ENCODE measurements around the gene WDFY2.
A peak's percentile ranks its signal among the peaks of the same experiment; 100 is the strongest.

The WDFY2 gene

GRCh38 chr13:51549050-51549449 lies 35.2 kb upstream of the WDFY2 start:
- no CpG with 5 or more reads among the region's 3 CpGs for WGBS, 2 donors (ENCODE audit: extremely low coverage in 2 of 2, insufficient read length in 2 of 2, insufficient replicate concordance in 1 of 2)
- no peak overlapping the region for H2AK5ac ChIP-seq (ENCODE audit: low read depth, low read length)
- H3K79me1 ChIP-seq (ENCODE audit: low read depth, low read length), result no peaks in the 10 kb centered on the region

GRCh38 chr13:51549593-51549992 lies 34.7 kb upstream of the WDFY2 start:
- H4K91ac ChIP-seq (ENCODE audit: low read depth, low read length, poor library complexity), result no peak overlapping the region
- H3K4ac ChIP-seq (ENCODE audit: low read length), result no peak overlapping the region
- H3K79me1 ChIP-seq (ENCODE audit: low read depth, low read length), result no peaks in the 10 kb centered on the region
- H4K8ac ChIP-seq (ENCODE audit: low read depth, low read length), result no peak overlapping the region
- H2BK120ac ChIP-seq (ENCODE audit: low read depth, low read length), result no peak overlapping the region
- WGBS, 2 donors (ENCODE audit: extremely low coverage in 2 of 2, insufficient read length in 2 of 2, insufficient replicate concordance in 1 of 2), result no CpG with 5 or more reads among the region's 2 CpGs
- no peak overlapping the region for H2BK15ac ChIP-seq (ENCODE audit: low read length)
- H3K4me1 ChIP-seq (ENCODE audit: control insufficient read depth in 2 of 2, insufficient read depth in 1 of 2, low read depth in 1 of 2, low read length in 2 of 2), result peaks cover 4 to 6% of the 10 kb centered on the region in 2 donors
- no peak overlapping the region for H3K4me3 ChIP-seq (ENCODE audit: low read length in 2 of 2)
- no peaks in the 10 kb centered on the region for H3K9me3 ChIP-seq (replicated peaks in 1 of 2; ENCODE audit: control insufficient read depth in 2 of 2, insufficient read depth in 1 of 2, low read depth in 1 of 2, low read length in 2 of 2)
- H3K36me3 ChIP-seq (replicated peaks in 1 of 2; ENCODE audit: control insufficient read depth in 2 of 2, insufficient read depth in 2 of 2, low read length in 2 of 2), result no peaks in the 10 kb centered on the region
- H2AK5ac ChIP-seq (ENCODE audit: low read depth, low read length), result no peak overlapping the region
- DNase-seq (ENCODE audit: low spot score), result no peak
- no peak overlapping the region for H3K27ac ChIP-seq (replicated peaks; ENCODE audit: low read length)
- H3K4me2 ChIP-seq (ENCODE audit: insufficient read depth, low read length, poor library complexity, severe bottlenecking), result no peak overlapping the region
- H3K14ac ChIP-seq (ENCODE audit: low read length), result no peak overlapping the region
- H3K9ac ChIP-seq (ENCODE audit: low read depth, low read length, poor library complexity), result no peak overlapping the region
- no peak overlapping the region for H2AFZ ChIP-seq (ENCODE audit: low read length)
- no peak overlapping the region for H3K23ac ChIP-seq (ENCODE audit: low read depth, low read length, poor library complexity)
- no peaks in the 10 kb centered on the region for H3K27me3 ChIP-seq (ENCODE audit: control insufficient read depth in 3 of 3, insufficient read depth in 3 of 3, low read depth in 1 of 3, low read length in 3 of 3)
- no peak overlapping the region for H2BK5ac ChIP-seq (ENCODE audit: low read length)
- H2BK12ac ChIP-seq (ENCODE audit: low read length), result no peak overlapping the region
- no peak overlapping the region for H3K18ac ChIP-seq (ENCODE audit: low read length)

More at GRCh38 chr13:51549050-51549449, 35.2 kb upstream of the WDFY2 start:
- H3K9ac ChIP-seq (ENCODE audit: low read depth, low read length, poor library complexity), result no peak overlapping the region
- H3K4me1 ChIP-seq (ENCODE audit: control insufficient read depth in 2 of 2, insufficient read depth in 1 of 2, low read depth in 1 of 2, low read length in 2 of 2), result peaks cover 4 to 6% of the 10 kb centered on the region in 2 donors
- H3K18ac ChIP-seq (ENCODE audit: low read length), result no peak overlapping the region
- no peak overlapping the region for H2BK12ac ChIP-seq (ENCODE audit: low read length)
- H3K23ac ChIP-seq (ENCODE audit: low read depth, low read length, poor library complexity), result no peak overlapping the region
- no peak overlapping the region for H2BK120ac ChIP-seq (ENCODE audit: low read depth, low read length)
- no peak overlapping the region for H3K4me3 ChIP-seq (ENCODE audit: low read length in 2 of 2)
- H3K14ac ChIP-seq (ENCODE audit: low read length), result no peak overlapping the region
- no peak overlapping the region for H2BK5ac ChIP-seq (ENCODE audit: low read length)
- H3K4ac ChIP-seq (ENCODE audit: low read length), result no peak overlapping the region
- DNase-seq (ENCODE audit: low spot score), result no peak
- H3K4me2 ChIP-seq (ENCODE audit: insufficient read depth, low read length, poor library complexity, severe bottlenecking), result no peak overlapping the region
- H4K91ac ChIP-seq (ENCODE audit: low read depth, low read length, poor library complexity), result no peak overlapping the region
- H4K8ac ChIP-seq (ENCODE audit: low read depth, low read length), result no peak overlapping the region
- H2AFZ ChIP-seq (ENCODE audit: low read length), result peak overlapping the region; percentile 39
- H3K27me3 ChIP-seq (ENCODE audit: control insufficient read depth in 3 of 3, insufficient read depth in 3 of 3, low read depth in 1 of 3, low read length in 3 of 3), result no peaks in the 10 kb centered on the region
- no peak overlapping the region for H2BK15ac ChIP-seq (ENCODE audit: low read length)
- H3K27ac ChIP-seq (replicated peaks; ENCODE audit: low read length), result no peak overlapping the region
- H3K36me3 ChIP-seq (replicated peaks in 1 of 2; ENCODE audit: control insufficient read depth in 2 of 2, insufficient read depth in 2 of 2, low read length in 2 of 2), result no peaks in the 10 kb centered on the region
- H3K9me3 ChIP-seq (replicated peaks in 1 of 2; ENCODE audit: control insufficient read depth in 2 of 2, insufficient read depth in 1 of 2, low read depth in 1 of 2, low read length in 2 of 2), result no peaks in the 10 kb centered on the region

- Histone ChIP-seq H2BK5ac (ENCODE audit: low read length) (no peak overlapping the region), H3K27me3 (ENCODE audit: control insufficient read depth in 3 of 3, insufficient read depth in 3 of 3, low read depth in 1 of 3, low read length in 3 of 3) (no peaks in the 10 kb centered on the region), H4K8ac (ENCODE audit: low read depth, low read length) (no peak overlapping the region), H3K4me3 (ENCODE audit: low read length in 2 of 2) (no peak overlapping the region), H3K4me1 (ENCODE audit: control insufficient read depth in 2 of 2, insufficient read depth in 1 of 2, low read depth in 1 of 2, low read length in 2 of 2) (peaks cover 4 to 6% of the 10 kb centered on the region in 2 donors), H3K36me3 (replicated peaks in 1 of 2; ENCODE audit: control insufficient read depth in 2 of 2, insufficient read depth in 2 of 2, low read length in 2 of 2) (no peaks in the 10 kb centered on the region), H2BK12ac (ENCODE audit: low read length) (no peak overlapping the region), H3K14ac (ENCODE audit: low read length) (no peak overlapping the region), H3K27ac (replicated peaks; ENCODE audit: low read length) (no peak overlapping the region), H2BK15ac (ENCODE audit: low read length) (no peak overlapping the region), H4K91ac (ENCODE audit: low read depth, low read length, poor library complexity) (no peak overlapping the region), H3K23ac (ENCODE audit: low read depth, low read length, poor library complexity) (no peak overlapping the region), H3K18ac (ENCODE audit: low read length) (no peak overlapping the region), H3K9ac (ENCODE audit: low read depth, low read length, poor library complexity) (no peak overlapping the region), H3K4me2 (ENCODE audit: insufficient read depth, low read length, poor library complexity, severe bottlenecking) (no peak overlapping the region), H2AK5ac (ENCODE audit: low read depth, low read length) (no peak overlapping the region), H3K79me1 (ENCODE audit: low read depth, low read length) (no peaks in the 10 kb centered on the region), H3K9me3 (replicated peaks in 1 of 2; ENCODE audit: control insufficient read depth in 2 of 2, insufficient read depth in 1 of 2, low read depth in 1 of 2, low read length in 2 of 2) (no peaks in the 10 kb centered on the region), H3K4ac (ENCODE audit: low read length) (no peak overlapping the region), H2BK120ac (ENCODE audit: low read depth, low read length) (no peak overlapping the region), H2AFZ (ENCODE audit: low read length) (no peak overlapping the region)
- no peak for DNase-seq (ENCODE audit: low spot score)
- no CpG with 5 or more reads among the region's 1 CpG for WGBS, 2 donors (ENCODE audit: extremely low coverage in 2 of 2, insufficient read length in 2 of 2, insufficient replicate concordance in 1 of 2)
Measured at GRCh38 chr13:51550151-51550550, 34.1 kb upstream of the WDFY2 start.

- no peaks in the 10 kb centered on the region for H3K9me3 ChIP-seq (replicated peaks in 1 of 2; ENCODE audit: control insufficient read depth in 2 of 2, insufficient read depth in 1 of 2, low read depth in 1 of 2, low read length in 2 of 2)
- no peak overlapping the region for H3K9ac ChIP-seq (ENCODE audit: low read depth, low read length, poor library complexity)
- H3K14ac ChIP-seq (ENCODE audit: low read length), result no peak overlapping the region
- no peak overlapping the region for H2AFZ ChIP-seq (ENCODE audit: low read length)
- no peaks in the 10 kb centered on the region for H3K27me3 ChIP-seq (ENCODE audit: control insufficient read depth in 3 of 3, insufficient read depth in 3 of 3, low read depth in 1 of 3, low read length in 3 of 3)
- H3K79me1 ChIP-seq (ENCODE audit: low read depth, low read length), result no peaks in the 10 kb centered on the region
- H2BK15ac ChIP-seq (ENCODE audit: low read length), result no peak overlapping the region
- no CpG with 5 or more reads among the region's 2 CpGs for WGBS, 2 donors (ENCODE audit: extremely low coverage in 2 of 2, insufficient read length in 2 of 2, insufficient replicate concordance in 1 of 2)
- H4K8ac ChIP-seq (ENCODE audit: low read depth, low read length), result no peak overlapping the region
- no peak overlapping the region for H3K4me3 ChIP-seq (ENCODE audit: low read length in 2 of 2)
- H2BK5ac ChIP-seq (ENCODE audit: low read length), result no peak overlapping the region
- no peak overlapping the region for H4K91ac ChIP-seq (ENCODE audit: low read depth, low read length, poor library complexity)
- no peak overlapping the region for H2BK120ac ChIP-seq (ENCODE audit: low read depth, low read length)
- no peak for DNase-seq (ENCODE audit: low spot score)
- no peak overlapping the region for H3K27ac ChIP-seq (replicated peaks; ENCODE audit: low read length)
- peaks cover 4 to 6% of the 10 kb centered on the region in 2 donors for H3K4me1 ChIP-seq (ENCODE audit: control insufficient read depth in 2 of 2, insufficient read depth in 1 of 2, low read depth in 1 of 2, low read length in 2 of 2)
- no peak overlapping the region for H2BK12ac ChIP-seq (ENCODE audit: low read length)
- no peak overlapping the region for H2AK5ac ChIP-seq (ENCODE audit: low read depth, low read length)
- H3K23ac ChIP-seq (ENCODE audit: low read depth, low read length, poor library complexity), result no peak overlapping the region
- no peak overlapping the region for H3K4me2 ChIP-seq (ENCODE audit: insufficient read depth, low read length, poor library complexity, severe bottlenecking)
- H3K4ac ChIP-seq (ENCODE audit: low read length), result no peak overlapping the region
- no peak overlapping the region for H3K18ac ChIP-seq (ENCODE audit: low read length)
- no peaks in the 10 kb centered on the region for H3K36me3 ChIP-seq (replicated peaks in 1 of 2; ENCODE audit: control insufficient read depth in 2 of 2, insufficient read depth in 2 of 2, low read length in 2 of 2)
Measured at GRCh38 chr13:51551416-51551815, 32.8 kb upstream of the WDFY2 start.
